HEK293T (cell line): Measurements from ENCODE around the gene PTDSS2.

ENCODE experiments used
- ARNT ChIP-seq: fragments of 450-650 bp; IDR thresholded peaks from 2 replicates; pipeline ENCODE4 v1.6.1; 2017; ENCODE audit warnings: mild to moderate bottlenecking
- BHLHE40 ChIP-seq: fragments of 450-650 bp; IDR thresholded peaks from 2 replicates; pipeline ENCODE4 v1.6.1; 2016; ENCODE audit warnings: mild to moderate bottlenecking, moderate library complexity, borderline replicate concordance
- CTBP1 ChIP-seq: fragments of 450-650 bp; IDR thresholded peaks from 2 replicates; pipeline ENCODE4 v1.6.1; 2016; ENCODE audit warnings: borderline replicate concordance
- ELF4 ChIP-seq: fragments of 450-650 bp; IDR thresholded peaks from 2 replicates; pipeline ENCODE4 v1.6.1; 2017; ENCODE audit warnings: antibody characterized with exemption
- FOXA1 ChIP-seq: fragments of 450-650 bp; IDR thresholded peaks from 2 replicates; pipeline ENCODE4 v1.6.1; 2016; ENCODE audit warnings: mild to moderate bottlenecking
- FOXK2 ChIP-seq: fragments of 450-650 bp; IDR thresholded peaks from 2 replicates; pipeline ENCODE4 v1.6.1; 2016; ENCODE audit warnings: mild to moderate bottlenecking
- FOXM1 ChIP-seq: fragments of 450-650 bp; IDR thresholded peaks from 2 replicates; pipeline ENCODE4 v1.6.1; 2017; ENCODE audit warnings: mild to moderate bottlenecking, borderline replicate concordance
- HDGF ChIP-seq: fragments of 450-650 bp; IDR thresholded peaks from 2 replicates; pipeline ENCODE4 v1.6.1; 2017; ENCODE audit warnings: antibody characterized with exemption, borderline replicate concordance
- NFRKB ChIP-seq: fragments of 450-650 bp; IDR thresholded peaks from 2 replicates; pipeline ENCODE4 v1.6.1; 2016; ENCODE audit warnings: mild to moderate bottlenecking, moderate library complexity
- SP1 ChIP-seq: fragments of 450-650 bp; IDR thresholded peaks from 2 replicates; pipeline ENCODE4 v1.6.1; 2017
- SUZ12 ChIP-seq: fragments of 450-650 bp; IDR thresholded peaks from 2 replicates; pipeline ENCODE4 v1.6.1; 2016; ENCODE audit warnings: mild to moderate bottlenecking
- TARDBP ChIP-seq: fragments of 450-650 bp; IDR thresholded peaks from 2 replicates; pipeline ENCODE4 v1.6.1; 2016

DNA sequence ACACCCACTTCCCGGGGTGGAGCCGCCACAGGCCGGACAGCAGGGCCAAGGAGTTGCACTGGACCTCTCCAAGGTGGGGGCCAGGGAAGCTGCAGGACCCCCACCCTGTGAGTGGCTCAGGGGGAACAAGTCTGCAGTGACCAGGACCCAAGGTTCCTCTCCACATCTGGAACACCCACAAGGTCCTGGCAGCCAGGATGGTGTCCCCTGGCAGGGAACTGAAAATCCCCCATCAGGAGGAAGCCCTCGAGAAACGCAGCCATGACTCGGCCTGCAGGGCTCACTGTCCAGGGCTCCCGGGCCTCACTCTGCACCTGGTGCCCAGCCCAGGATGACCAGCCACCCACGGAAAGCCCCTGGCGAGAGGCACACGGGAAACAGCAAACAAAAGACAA is 45.5 kb downstream of the PTDSS2 start:
- TF ChIP-seq SUZ12, result no peak
- TF ChIP-seq FOXK2, result no peak
- TF ChIP-seq TARDBP, result no peak
- TF ChIP-seq FOXA1, result no peak
- TF ChIP-seq NFRKB, result no peak
- TF ChIP-seq SP1, result no peak
- TF ChIP-seq BHLHE40, result no peak
- TF ChIP-seq CTBP1, result no peak
- TF ChIP-seq ARNT, result no peak
- no peak for TF ChIP-seq FOXM1
- no peak for TF ChIP-seq ELF4
- no peak for TF ChIP-seq HDGF
